Measurements from ENCODE around the gene SLC19A2. TPM values are rescaled to one million over a fixed set of nuclear protein-coding genes. Genes with fewer than 3 reads are reported as not detected.

Gene SLC19A2
- polyA plus RNA-seq, 2 of the 4 experiments (the other 2 are of a cell fraction), result 5.2 to 13.3 TPM

- TF ChIP-seq KDM1A (IDR thresholded peaks at IDR 0.05; ENCODE audit: low read depth) (no peak), PHF8 (IDR thresholded peaks at IDR 0.05; ENCODE audit: borderline replicate concordance, low read depth) (no peak), EHF (CRISPR knock-in tag; IDR thresholded peaks at IDR 0.05) (no peak)
Measured at GRCh38 chr1:169475806-169476387, 9.8 kb downstream of the SLC19A2 start (continued).

GRCh38 chr1:169474302-169474995, 11.3 kb downstream of the SLC19A2 start:
- WGBS (ENCODE audit: missing lambda C conversion rate), result 86% methylated on average over 1 of the region's 1 CpG
- Histone ChIP-seq H3K27ac (no peak overlapping the region), H3K4me2 (no peak overlapping the region), H3K4me1 (peaks cover 6% of the 10 kb centered on the region; the same call in 2 of the 3 replicates), H3K4me3 (no peak overlapping the region), H3K9me3 (no peaks in the 10 kb centered on the region)
- FAIRE-seq, result no peak
- TF ChIP-seq FOXS1 (CRISPR knock-in tag; IDR thresholded peaks at IDR 0.05), result no peak
- TF ChIP-seq MAFK (IDR thresholded peaks at IDR 0.05; ENCODE audit: partially characterized antibody), result peak; percentile 46
- ATAC-seq, result no peak
- CTCF ChIA-PET, result interaction anchor here (1.3 kb wide), 2 partner anchors 73 to 76 kb away, joined by 4 to 5 read pairs; no protein-coding TSS in a partner anchor
- no peak for DNase-seq (ENCODE audit: low read depth in 1 of 2, low spot score in 1 of 2)
- POLR2A ChIA-PET, result interaction anchor here (1.7 kb wide), 1 partner anchor 11 kb away, joined by 4 read pairs; the partner anchor contains the start of gene SLC19A2

- no peak for FAIRE-seq
- Histone ChIP-seq H3K4me1 (peaks cover 6% of the 10 kb centered on the region; the same call in 2 of the 3 replicates), H3K9me3 (no peaks in the 10 kb centered on the region), H3K4me3 (no peak overlapping the region), H3K27ac (no peak overlapping the region), H3K4me2 (no peak overlapping the region)
- no peak for DNase-seq (ENCODE audit: low read depth in 1 of 2, low spot score in 1 of 2)
- no peak for TF ChIP-seq ZFP36 (IDR thresholded peaks at IDR 0.05; ENCODE audit: borderline replicate concordance, partially characterized antibody)
- WGBS (ENCODE audit: missing lambda C conversion rate), result 77% methylated on average over 5 of the region's 5 CpGs
- ChIA-PET CTCF (interaction anchor here (0.9 to 1.7 kb wide), 4 partner anchors 9 to 74 kb away, joined by 3 to 5 read pairs (median 4); no protein-coding TSS in a partner anchor), POLR2A (interaction anchor here (1.7 kb wide), 1 partner anchor 13 kb away, joined by 4 read pairs; the partner anchor contains the start of gene SLC19A2)
- ATAC-seq, result no peak
Measured at GRCh38 chr1:169473347-169473746, 12.4 kb downstream of the SLC19A2 start.

GRCh38 chr1:169472738-169473137, 13.0 kb downstream of the SLC19A2 start:
- DNase-seq (ENCODE audit: low read depth in 1 of 2, low spot score in 1 of 2) (no peak), FAIRE-seq (no peak), ATAC-seq (no peak)
- ChIA-PET CTCF (interaction anchor here (0.9 to 1.7 kb wide), 3 partner anchors 9 to 73 kb away, joined by 3 to 4 read pairs (median 4); no protein-coding TSS in a partner anchor), POLR2A (interaction anchor here (1.7 kb wide), 1 partner anchor 13 kb away, joined by 4 read pairs; the partner anchor contains the start of gene SLC19A2)
- 89% methylated on average over 3 of the region's 3 CpGs for WGBS (ENCODE audit: missing lambda C conversion rate)
- no peak overlapping the region for H3K4me2 ChIP-seq
- no peak overlapping the region for H3K4me3 ChIP-seq
- H3K27ac ChIP-seq, result no peak overlapping the region
- TF ChIP-seq FOXS1 (CRISPR knock-in tag; IDR thresholded peaks at IDR 0.05) (no peak), KDM1A (IDR thresholded peaks at IDR 0.05; ENCODE audit: low read depth) (no peak), CHD2 (IDR thresholded peaks at IDR 0.05; ENCODE audit: low read length, partially characterized antibody) (no peak), HEYL (CRISPR knock-in tag; IDR thresholded peaks at IDR 0.05) (no peak)
- no peaks in the 10 kb centered on the region for H3K9me3 ChIP-seq
- H3K4me1 ChIP-seq, result peaks cover 6% of the 10 kb centered on the region; the same call in 2 of the 3 replicates

- H3K4me2 ChIP-seq, result no peak overlapping the region
- CTCF ChIA-PET, result interaction anchor here (0.7 to 3.5 kb wide), 4 partner anchors 11 to 81 kb away, joined by 3 to 16 read pairs (median 4); no protein-coding TSS in a partner anchor
- no peak overlapping the region for H3K4me3 ChIP-seq
- peaks cover 6% of the 10 kb centered on the region; the same call in 2 of the 3 replicates for H3K4me1 ChIP-seq
- no peak for TF ChIP-seq TP53 (CRISPR knock-in tag; IDR thresholded peaks at IDR 0.05)
- TF ChIP-seq FOSL2 (IDR thresholded peaks at IDR 0.05), result no peak
- peak; percentile 34; the same call in 1 of the 2 replicates for TF ChIP-seq FOSL2 (CRISPR knock-in tag; IDR thresholded peaks at IDR 0.05)
- no peak overlapping the region for H3K27ac ChIP-seq
- no peak for ATAC-seq
- H3K9me3 ChIP-seq, result no peaks in the 10 kb centered on the region
- POLR2A ChIA-PET, result no interaction called here
- no peak for DNase-seq (ENCODE audit: low read depth in 1 of 2, low spot score in 1 of 2)
- no peak for FAIRE-seq
Measured at GRCh38 chr1:169468982-169469381, 16.8 kb downstream of the SLC19A2 start.

Measured in A549 (cell line).